Measurements from ENCODE around the gene ADAD1.

- no peak for TF ChIP-seq POLR2A (IDR thresholded peaks at IDR 0.05)
- TF ChIP-seq CTCF (IDR thresholded peaks at IDR 0.05): no peak
These were observed 96.4 kb downstream of the ADAD1 start for GRCh38 chr4:122475233-122475632.
